HG03354 (cell line): ENCODE data around the gene ATG16L2.
A peak's percentile ranks its signal among the peaks of the same experiment; 100 is the strongest.
"Not testable (repeated sequence)": the region's sequence is repeated elsewhere in the genome, so short reads cannot be mapped to it uniquely, and the experiment has no call there.

Experiments
- ATAC-seq: cut with Tn5 transposase; IDR thresholded peaks from one replicate; pipeline ENCODE4 v1.9.1; 2021; ENCODE audit warnings: mild to moderate bottlenecking; ENCODE audit not compliant: unreplicated experiment, poor library complexity, severe bottlenecking

ATG16L2 gene

DNA sequence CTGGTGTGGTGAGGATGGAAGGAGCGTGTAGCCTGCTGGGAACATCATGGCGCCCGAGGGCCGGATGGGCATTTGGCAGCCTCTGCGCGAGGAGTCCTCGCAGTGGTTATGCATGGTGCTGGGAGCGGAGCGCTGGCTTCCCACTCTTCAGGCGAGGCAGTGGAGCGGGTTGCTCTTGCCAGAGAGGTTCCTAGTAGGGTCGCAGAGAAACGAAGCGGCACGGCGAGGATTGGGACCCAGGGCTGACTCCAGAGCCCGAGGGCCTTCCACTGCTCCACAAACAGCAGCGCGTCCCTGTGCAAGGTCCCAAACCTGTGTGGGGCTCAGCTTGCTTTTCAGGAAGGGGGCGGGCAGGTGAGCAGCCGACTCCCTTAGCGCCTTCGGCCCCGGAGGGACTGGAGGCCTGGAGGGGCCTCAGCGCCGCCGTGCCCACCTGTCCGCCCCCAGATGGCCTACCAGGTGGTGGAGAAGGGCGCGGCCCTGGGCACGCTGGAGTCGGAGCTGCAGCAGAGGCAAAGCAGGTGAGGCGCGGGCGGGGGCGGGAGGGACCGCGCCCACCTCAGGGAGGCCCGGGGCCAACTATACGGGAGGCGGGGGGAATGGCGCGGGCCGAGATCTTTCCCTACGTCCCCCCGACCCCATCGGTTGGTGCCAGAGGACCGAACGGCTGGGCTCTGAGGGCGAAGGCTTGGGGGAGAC is 7.2 kb downstream of the ATG16L2 start:
- ATAC-seq, result no peak

DNA sequence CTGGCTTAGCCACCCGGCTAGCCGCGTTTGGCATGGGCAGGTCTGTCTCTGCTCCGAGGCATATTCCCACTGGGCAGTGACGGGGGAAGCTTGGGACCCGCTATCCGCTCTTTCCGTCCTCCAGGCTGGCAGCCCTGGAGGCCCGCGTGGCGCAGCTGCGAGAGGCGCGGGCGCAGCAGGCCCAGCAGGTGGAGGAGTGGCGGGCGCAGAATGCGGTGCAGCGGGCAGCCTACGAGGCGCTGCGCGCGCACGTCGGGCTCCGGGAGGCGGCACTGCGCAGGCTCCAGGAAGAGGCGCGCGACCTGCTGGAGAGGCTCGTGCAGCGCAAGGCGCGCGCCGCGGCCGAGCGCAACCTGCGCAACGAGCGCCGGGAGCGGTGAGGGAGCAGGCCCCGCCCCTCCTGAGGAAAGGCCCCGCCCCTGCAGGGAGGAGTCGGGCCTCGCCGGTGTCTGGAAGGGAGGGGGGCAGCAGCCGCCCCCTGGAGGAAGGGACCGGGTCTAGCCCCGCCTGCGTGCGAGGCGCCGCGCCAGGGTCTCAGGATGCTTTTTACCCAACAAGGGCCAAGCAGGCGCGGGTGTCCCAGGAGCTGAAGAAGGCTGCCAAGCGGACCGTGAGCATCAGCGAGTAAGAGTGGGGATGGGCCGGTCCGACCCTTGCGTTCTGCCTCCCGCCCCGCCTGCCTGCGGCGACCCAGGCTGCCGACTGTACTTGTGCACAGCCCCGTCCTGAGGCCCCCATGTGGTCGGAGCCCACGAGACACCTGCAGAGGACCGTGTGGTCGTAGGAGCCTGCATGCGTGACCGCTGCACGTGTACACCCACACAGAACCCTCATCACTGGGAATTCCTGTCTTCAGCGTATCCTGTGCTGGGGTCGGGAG is 7.9 kb downstream of the ATG16L2 start:
- ATAC-seq, result peak; percentile 53

DNA sequence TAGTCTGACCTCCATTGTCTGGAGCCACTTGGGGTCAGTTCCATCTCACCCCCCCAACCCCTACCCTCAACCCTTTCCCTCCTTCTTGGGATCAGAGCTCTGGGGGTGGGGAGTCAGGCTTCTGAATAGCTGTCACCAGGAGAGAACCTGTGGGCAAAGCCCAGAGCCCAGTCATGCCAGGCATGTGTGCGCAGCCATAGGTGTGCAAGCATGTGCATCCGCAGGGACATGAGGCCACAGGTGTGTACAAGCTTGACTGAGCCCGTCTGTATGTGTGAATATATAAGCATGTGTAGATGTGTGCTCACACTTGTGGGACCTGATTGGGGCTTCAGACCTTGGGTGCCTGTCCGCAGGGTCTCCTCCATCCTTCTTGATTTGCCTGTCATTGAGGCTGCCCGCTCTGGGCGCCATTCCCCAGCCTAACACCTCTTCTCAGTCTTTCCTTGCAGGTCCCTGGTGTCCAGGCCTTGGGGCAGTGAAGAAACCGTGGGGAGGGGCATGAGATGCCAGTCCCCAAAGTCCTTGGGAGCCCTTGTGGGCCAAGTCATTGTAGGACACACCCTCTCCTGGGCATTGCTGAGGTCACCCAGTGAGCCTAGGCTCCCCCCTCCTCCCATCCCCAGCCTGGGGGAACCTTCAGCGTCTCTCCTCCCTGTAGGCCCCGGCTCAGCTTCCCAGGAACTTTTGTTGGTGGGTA is 9.0 kb downstream of the ATG16L2 start:
- ATAC-seq, result no peak

DNA sequence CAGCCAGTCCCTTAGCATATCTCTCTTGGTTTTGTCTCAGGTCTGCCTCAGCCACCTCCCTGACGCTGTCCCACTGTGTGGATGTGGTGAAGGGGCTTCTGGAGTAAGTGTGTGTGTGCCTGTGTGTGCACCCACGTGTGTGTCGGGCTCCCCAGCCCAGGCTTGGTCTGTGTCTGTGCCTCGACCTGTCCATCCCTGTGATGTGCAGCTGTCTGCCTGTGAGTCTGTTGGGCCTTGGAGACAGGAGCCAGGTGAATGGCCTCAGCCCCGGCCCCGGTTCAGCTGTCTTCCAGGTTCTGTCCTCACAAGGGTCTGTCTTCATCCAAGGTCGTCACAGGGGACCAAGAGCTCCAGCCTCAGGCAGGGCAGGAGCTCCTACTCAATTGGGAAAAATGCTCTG is 9.8 kb downstream of the ATG16L2 start:
- ATAC-seq, result no peak

DNA sequence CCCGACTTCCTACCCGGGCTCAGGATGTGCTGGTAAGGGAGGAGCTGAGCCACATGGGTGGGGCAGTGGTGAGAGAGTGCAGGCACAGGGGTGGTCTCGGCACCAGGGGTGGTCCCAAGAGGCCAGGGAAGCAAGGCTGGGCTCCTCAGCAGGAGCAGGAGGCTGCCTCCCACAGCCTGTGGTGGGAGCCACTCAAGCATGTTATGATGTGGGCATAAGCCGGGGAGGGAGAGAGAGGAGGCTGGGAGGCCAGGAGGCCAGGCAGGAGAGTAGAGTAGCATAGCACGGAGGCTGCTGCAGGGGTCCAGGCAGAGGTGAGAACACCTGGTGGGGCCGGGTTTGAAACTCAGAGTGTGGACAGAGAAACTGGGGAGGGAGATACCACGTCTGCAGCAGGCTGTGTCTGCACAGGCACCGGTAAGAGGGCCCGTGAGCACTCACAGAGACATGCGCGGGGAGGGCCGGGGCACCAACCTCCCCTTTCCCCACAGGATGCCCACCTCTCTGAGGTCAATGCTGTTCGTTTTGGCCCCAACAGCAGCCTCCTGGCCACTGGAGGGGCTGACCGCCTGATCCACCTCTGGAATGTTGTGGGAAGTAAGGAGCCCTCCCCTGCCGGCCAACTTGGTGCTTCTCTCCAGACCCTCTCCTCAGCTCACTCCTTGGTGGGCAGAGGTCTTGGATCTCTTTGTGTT is 10.7 kb downstream of the ATG16L2 start:
- ATAC-seq, result no peak

DNA sequence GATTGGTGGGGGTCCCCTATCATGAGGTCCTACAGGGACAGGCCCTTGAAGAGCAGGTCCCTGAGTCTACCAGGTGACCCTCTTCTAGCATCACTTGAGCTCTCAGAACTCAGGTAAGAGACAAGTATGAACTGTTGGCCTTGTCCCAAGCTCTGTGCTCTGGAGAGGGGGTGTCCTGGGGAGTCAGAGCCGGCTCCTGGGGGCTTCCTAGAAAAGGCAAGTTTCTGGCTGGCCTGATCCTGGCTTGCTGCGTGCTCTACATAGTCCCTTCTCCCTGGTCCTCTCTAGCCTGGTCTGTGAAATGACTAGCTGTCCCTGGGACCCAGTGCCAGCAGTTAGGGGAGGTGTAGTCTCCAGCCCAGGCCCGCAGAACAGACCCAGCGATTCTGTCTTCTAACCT is 11.4 kb downstream of the ATG16L2 start:
- ATAC-seq, result no peak

DNA sequence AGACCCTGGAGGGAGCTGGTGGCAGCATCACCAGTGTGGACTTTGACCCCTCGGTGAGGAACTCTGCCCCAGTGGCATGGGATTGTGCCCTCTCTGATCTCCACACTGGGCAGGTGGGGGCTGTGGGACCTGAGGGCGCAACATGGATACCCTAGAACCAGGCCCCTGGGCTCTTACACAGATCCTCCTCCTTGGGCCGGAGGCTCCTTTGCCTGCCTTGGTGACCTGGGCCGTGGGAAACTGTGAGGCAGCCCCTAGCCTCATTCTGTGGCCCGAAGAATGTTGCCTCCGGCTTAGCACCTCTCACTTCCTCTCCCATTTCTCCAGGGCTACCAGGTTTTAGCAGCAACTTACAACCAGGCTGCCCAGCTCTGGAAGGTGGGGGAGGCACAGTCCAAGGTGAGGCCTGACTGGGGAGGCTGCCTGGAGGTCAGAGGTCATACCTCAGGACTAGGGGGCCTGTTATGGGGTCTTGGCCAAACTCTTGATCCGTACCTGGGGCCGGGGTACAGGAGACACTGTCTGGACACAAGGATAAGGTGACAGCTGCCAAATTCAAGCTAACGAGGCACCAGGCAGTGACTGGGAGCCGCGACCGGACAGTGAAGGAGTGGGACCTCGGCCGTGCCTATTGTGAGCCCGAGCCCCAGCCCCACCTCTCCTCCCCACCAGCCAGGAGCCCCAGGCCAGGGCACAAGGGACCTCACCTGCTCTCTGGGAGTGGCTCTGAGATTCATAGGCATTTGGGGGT is 12.2 kb downstream of the ATG16L2 start:
- no peak for ATAC-seq

DNA sequence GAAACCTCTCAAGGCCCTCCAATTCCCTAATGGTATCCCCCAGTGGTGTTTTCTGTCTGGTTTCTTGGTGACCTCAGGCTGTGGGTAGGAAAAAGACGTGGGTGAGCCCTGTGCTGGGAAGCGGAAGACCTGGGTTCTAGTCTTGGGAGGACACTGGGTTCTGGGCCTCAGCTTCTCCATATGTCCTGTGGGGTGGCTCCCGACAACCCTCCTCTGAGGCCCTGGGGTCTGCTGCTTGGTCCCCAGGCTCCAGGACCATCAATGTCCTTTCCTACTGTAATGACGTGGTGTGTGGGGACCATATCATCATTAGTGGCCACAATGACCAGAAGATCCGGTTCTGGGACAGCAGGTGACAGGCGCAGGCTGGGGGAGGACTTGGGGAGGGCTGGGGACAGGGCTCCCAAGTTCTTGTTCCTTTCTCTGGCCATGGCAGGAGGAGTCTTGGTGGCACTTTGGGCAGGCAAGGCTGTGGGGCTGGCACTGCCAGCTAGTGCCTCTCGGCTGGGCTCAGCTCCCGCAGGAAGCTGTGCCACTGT is 12.8 kb downstream of the ATG16L2 start:
- no peak for ATAC-seq

DNA sequence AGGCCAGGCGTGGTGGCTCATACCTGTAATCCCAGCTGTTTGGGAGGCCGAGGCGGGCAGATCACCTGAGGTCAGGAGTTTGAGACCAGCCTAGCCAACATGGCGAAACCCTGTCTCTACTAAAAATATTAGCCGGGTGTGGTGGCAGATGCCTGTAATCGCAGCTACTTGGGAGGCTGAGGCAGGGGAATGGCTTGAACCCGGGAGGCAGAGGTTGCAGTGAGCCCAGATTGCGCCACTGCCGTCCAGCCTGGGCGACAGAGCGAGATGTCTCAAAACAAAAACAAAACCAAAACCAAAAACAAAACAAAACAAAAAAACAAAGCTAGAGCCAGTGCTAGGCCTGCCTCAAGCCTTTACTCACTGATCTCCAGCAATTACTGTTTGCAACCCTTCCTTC is 13.4 kb downstream of the ATG16L2 start:
- not testable (repeated sequence) for ATAC-seq

DNA sequence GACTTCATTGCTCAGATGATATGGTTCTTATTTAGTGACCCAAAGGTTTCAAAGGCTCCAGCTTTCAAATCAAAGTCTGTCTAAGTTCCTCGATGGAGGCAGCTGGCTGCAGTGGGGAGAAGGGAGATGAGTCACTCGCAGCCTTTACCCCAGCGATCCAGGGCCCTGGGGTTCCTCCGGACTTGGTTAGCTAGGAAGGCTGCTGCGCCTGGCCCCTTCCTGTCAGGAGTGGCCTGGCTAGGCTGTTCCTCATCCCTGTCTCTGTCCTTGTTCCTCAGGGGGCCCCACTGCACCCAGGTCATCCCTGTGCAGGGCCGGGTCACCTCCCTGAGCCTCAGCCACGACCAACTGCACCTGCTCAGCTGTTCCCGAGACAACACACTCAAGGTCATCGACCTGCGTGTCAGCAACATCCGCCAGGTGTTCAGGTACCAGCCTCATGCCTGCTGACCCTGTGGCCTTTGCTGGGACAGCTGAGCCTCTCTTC is 13.9 kb downstream of the ATG16L2 start:
- ATAC-seq, result no peak

DNA sequence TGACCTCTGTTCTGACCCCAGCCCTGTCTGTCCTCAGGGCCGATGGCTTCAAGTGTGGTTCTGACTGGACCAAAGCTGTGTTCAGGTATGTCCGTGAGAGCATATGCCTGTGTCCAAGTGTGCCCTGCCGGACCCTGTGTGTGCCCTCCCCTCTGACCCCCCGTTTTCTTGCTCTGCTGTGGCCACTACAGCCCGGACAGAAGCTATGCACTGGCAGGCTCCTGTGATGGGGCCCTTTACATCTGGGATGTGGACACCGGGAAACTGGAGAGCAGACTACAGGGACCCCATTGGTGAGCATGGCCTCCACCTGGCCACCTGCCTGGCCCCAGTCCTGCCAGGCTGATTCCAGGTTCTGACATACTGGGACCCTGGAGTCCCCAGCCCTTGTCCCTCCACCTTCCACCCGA is 14.5 kb downstream of the ATG16L2 start:
- no peak for ATAC-seq

DNA sequence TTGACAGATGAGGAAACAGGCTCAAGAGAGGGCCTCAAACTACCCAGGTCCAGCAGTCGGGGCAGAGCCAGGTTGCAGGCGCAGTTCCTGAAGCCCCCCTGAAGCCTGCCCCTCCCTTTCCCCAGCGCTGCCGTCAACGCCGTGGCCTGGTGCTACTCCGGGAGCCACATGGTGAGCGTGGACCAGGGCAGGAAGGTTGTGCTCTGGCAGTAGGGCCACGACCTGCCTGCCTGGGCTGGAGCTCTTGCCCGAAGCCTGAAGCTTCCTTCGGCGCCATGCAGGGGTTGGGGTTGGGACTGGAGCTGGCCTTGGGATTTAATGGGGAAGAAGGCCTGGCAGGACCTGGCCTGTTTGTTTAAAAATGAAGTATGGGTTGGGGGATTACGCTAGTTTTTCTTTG is 15.0 kb downstream of the ATG16L2 start:
- ATAC-seq, result no peak

DNA sequence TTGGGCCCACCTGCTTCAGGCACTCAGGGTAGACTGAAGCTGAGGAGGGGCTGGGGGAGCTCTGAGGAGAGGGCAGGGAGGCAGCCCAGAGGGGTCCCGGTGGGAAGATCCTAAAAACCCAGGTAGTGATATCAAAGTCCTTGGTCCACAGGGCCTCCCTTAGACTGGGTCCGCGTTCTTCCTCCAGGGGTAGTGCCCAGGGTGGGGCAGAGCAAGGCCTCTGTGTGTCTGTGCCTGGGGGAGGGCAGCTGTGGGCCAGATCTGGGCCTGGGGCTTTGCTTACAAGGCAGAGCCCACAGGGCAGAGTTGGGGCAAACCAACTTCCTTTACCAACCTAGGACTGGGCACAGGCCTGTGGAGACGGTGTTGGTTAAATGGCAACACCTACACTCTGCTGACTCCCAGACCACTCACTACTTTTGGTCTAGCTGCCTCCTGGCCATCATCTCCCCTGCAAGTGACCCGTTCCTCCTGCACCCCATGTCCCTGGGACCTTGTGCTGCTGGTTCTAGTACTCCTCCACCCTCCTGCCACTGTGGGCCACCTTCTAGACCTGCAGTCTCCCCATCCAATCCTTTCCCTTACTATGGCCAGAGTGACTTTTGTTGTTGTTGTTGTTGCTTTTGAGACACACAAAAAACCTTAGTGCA is 15.8 kb downstream of the ATG16L2 start:
- no peak for ATAC-seq

DNA sequence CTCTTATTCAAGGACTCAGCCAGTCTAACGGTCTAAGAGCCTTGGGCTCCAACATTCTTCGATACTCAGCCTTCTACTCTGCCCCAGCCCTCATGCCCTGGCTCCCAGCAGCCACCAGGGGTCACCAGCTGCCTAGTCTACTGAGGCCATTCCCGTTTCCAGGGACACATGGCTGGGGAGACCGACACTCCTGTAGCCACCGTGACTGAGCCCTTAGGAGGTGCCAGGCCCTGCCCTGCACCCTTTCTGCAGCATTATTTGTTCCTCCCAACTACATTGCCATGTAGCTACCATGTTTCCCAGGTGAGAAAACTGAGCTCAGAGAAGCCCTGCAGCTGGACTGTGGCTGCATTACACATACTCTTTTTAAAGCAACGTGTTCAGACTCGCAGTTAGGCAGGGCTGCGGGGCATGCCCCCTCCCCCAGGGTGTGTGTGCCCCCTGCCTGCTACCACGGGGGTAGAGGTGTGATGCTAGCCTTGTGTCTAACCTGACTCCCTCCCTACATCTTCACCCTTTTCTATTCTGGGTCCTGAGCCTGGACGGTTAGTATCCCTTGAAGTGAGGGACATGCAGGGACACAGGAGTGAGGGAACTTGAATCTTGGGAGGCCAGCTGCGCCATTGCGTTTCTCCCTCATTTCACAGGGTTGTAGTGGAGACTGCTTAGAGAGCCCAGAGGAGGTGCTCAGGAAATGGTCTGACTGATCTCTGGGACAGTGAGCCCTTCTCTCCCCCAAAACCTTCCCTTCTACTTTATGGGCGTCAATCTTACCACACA is 17.5 kb downstream of the ATG16L2 start:
- ATAC-seq, result peak; percentile 54

DNA sequence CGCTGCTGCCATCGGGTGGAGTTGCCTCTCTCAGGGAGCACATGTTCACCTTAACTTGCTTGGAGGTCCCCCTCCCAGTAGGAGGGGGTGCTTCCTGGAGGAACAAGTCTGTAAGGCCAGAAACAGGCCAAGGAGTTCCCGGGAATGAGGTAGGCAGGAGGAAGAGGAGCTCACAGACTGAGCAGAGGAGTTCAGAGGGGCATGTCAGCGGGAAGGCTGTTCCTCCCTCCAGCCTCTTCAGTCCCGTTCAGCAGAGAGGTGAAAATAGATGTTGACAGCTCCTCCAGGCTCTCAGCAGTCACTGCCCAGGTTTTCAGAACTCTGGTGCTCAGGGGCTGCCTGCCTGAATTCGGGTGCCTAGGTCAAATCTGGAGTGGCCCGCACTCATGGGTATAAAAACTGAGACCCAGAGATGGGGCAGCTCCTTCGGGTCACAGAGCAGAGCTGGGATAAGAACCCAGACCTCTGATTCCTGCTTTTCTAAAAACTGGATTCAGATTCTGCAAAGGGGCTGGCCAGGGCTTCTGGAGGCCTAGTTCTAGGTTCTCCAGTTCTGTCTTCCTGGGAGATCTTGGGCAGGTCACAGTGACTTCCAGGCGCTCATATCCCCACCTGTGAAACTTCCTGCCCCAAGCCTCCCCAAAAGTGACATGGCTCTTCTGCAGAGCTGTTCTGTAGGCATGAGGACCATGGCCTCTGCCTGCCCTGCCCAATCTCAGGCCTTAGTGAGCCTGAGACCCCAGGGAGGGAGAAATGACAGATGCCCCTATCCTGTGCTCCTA is 18.3 kb downstream of the ATG16L2 start:
- no peak for ATAC-seq

DNA sequence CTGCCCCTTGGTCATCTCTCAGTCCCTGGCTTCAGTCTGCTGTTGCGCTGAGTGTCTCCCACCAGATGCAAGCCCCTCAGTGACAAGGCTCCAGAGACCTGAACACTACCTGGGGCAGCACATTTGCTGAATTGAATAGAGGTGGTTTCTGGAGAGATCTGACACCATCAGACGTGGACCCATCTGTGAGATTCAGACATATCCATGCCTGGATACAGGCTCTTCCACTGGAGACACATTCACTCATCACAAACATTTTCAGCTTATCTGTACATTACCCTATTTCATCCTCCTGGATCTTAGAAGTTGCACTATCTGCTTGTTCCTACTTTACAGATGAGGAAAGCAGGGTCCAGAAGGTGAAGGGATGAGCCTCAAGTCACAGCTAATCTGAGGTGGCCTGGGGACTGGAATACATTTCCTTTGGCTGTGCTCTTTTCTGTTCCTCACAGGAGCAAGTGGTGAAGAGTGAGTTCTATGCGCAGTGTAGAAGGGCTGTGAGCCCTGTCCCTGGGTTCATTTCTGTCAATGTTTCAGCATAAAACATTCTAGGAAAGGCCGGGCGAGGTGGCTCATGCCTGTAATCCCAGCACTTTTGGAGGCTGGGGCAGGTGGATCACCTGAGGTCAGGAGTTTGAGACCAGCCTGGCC is 19.0 kb downstream of the ATG16L2 start:
- ATAC-seq, result no peak
